ENCODE data around the gene DCBLD1. TPM values are rescaled to one million over a fixed set of nuclear protein-coding genes. Genes with fewer than 3 reads are reported as not detected.
A peak's percentile ranks its signal among the peaks of the same experiment; 100 is the strongest.

Gene DCBLD1
- total and polyA plus RNA-seq, 2 of the 13 experiments (the other 11 are each of a cell fraction or from before 2014, with no cell fraction given) = 23.2 to 41.5 TPM

GRCh38 chr6:117547688-117548621 is 65.5 kb downstream of the DCBLD1 start:
- POLR2A ChIA-PET = interaction anchor here (1.3 kb wide), 1 partner anchor 65 kb away, joined by 4 read pairs; the partner anchor contains the start of gene DCBLD1
- H2AFZ ChIP-seq (ENCODE audit: low read length) = no peak overlapping the region
- H3K4me2 ChIP-seq (ENCODE audit: low read depth, low read length) = no peak overlapping the region
- TF ChIP-seq ZMAT3 (CRISPR knock-in tag; conservative IDR thresholded peaks at IDR 0.05) (no peak), ZNF687 (CRISPR knock-in tag; IDR thresholded peaks at IDR 0.05) (peak; percentile 20; the same call in 1 of the 2 replicates), ZNF724P (CRISPR knock-in tag; IDR thresholded peaks at IDR 0.05; ENCODE audit: borderline replicate concordance) (no peak), AGO2 (optimal IDR thresholded peaks at IDR 0.05; ENCODE audit: low read depth, low read length) (peak; percentile 77), ZNF484 (CRISPR knock-in tag; IDR thresholded peaks at IDR 0.05; ENCODE audit: borderline replicate concordance, low read depth) (no peak), ZNF256 (CRISPR knock-in tag; conservative IDR thresholded peaks at IDR 0.05) (no peak), KMT2A (CRISPR knock-in tag; IDR thresholded peaks at IDR 0.05) (no peak), ZNF235 (CRISPR knock-in tag; IDR thresholded peaks at IDR 0.05; ENCODE audit: borderline replicate concordance) (no peak), ATAD3A (CRISPR knock-in tag; IDR thresholded peaks at IDR 0.05) (no peak)
- H3K36me3 ChIP-seq (replicated peaks in 1 of 2; ENCODE audit: control insufficient read depth in 1 of 2, insufficient read depth in 2 of 2, low read length in 2 of 2) = peaks cover 20 to 44% of the 10 kb centered on the region in 2 experiments
- H3K27ac ChIP-seq (ENCODE audit: extremely low read length, insufficient read depth, low read length) = peak overlapping the region; percentile 40
- CTCF ChIA-PET (ENCODE audit: low intra/inter-chr PET ratio, low total read pairs) = no interaction called here
- FAIRE-seq = no peak
- H3K27me3 ChIP-seq (ENCODE audit: control insufficient read depth in 1 of 2, insufficient read depth in 2 of 2, low read length in 2 of 2) = no peaks in the 10 kb centered on the region
- H3K9me3 ChIP-seq (ENCODE audit: low read length) = no peaks in the 10 kb centered on the region
- H3K79me2 ChIP-seq (ENCODE audit: insufficient read depth, low read length) = no peaks in the 10 kb centered on the region
- in situ Hi-C loops (cut with HindIII; ENCODE audit: extremely low pct_ligation_motif_present, low pct_unique_long_range_greater_than_20kb) (loop anchor here (5.0 kb wide), 1 partner anchor 66 kb away; the partner anchor contains the start of gene DCBLD1), intact Hi-C loops (cut with micrococcal nuclease; ENCODE audit: unreplicated experiment) (no loop called here)
- no peak for ATAC-seq
- no peaks in the 10 kb centered on the region for H4K20me1 ChIP-seq (ENCODE audit: insufficient read depth, low read length)
- H3K4me3 ChIP-seq (replicated peaks in 1 of 3; ENCODE audit: insufficient read depth in 1 of 3, low read depth in 2 of 3, low read length in 3 of 3) = no peak overlapping the region
- BruUV-seq (replicated peaks) = no TSS peak
- no peak overlapping the region for H3K9ac ChIP-seq (ENCODE audit: insufficient read depth, low read depth, low read length)
- DNase-seq (ENCODE audit: low spot score) = no peak
- 98% methylated on average over 59 of the region's 64 CpGs for WGBS (ENCODE audit: low lambda C conversion rate)
- peaks cover 31% of the 10 kb centered on the region for H3K4me1 ChIP-seq (ENCODE audit: insufficient read depth, low read length)
